ENCODE data around the gene GET3.

Gene GET3

DNA sequence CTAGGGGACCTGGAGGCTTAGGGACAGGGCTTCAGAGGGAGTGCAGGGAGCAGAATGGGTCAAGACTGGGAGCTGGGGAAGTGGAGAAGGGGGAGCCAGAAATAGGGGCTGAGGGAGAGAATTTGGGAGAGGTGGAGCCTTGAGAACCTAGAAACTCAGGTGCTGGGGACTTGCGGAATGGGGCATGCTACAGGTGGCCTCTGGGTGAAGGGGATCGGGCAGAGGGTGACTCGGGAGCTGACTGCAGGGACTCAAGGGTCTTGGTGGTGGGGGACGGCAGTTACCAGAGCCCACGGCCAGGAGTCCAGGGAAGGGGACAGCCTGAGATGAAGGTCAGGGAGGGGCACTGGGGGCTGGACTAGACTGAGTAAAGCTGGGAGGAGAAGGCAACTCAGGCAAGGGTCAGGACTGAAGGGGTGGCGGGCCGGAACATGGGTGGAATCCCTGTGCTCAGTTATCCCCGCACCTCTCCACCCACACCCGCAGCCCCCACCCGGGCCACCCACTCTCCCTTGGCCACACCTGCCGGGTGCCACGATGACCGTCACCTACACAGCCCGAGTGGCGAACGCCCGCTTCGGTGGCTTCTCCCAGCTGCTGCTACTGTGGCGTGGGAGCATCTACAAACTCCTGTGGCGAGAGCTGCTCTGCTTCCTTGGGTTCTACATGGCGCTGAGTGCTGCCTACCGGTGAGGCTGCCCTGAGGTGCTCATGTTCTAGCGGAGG lies 14.9 kb downstream of the GET3 start:
- DNase-seq (ENCODE audit: low read depth in 2 of 2): no peak

- DNase-seq (ENCODE audit: low read depth in 2 of 2): no peak
Observed at GRCh38 chr19:12754465-12755196, 17.3 kb downstream of the GET3 start.

DNA sequence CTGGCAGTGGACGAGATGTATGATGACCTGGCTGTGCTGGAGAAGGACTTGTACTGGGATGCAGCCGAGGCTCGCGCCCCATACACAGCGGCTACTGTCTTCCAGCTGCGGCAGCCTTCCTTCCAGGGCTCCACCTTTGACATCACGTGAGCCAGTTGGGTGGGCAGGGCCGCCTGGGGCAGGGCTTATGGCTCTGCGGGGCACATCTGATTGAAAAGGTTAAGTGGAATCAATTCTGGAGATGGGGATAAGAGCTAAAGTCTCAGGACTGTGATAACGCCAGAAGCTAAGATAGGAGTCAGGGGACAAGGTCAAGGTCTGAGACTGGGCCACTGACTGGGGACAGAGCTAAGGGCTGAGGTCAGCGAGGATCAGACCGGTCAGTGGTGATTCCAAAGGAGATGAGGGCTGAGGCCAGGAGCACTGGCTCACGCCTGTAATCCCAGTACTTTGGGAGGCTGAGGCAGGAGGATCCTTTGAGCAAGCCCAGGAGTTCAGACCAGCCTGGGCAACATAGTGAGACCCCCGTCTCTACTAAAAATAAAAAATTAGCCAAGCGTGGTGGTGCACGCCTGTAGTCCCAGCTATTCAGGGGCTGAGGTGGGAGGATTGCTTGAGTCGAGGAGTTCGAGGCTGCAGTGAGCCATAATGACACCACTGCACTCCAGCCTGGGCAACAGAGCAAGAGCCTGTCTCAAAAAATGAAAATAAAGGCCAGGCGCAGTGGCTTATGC lies 19.0 kb downstream of the GET3 start:
- DNase-seq (ENCODE audit: low read depth in 2 of 2): no peak

GRCh38 chr19:12757544-12758274 lies 20.4 kb downstream of the GET3 start:
- peak in 1 of 2 donors; percentile 49 for DNase-seq (ENCODE audit: low read depth in 2 of 2)

GRCh38 chr19:12759686-12760085 lies 22.4 kb downstream of the GET3 start:
- no peak for DNase-seq (ENCODE audit: low read depth in 2 of 2)

DNA sequence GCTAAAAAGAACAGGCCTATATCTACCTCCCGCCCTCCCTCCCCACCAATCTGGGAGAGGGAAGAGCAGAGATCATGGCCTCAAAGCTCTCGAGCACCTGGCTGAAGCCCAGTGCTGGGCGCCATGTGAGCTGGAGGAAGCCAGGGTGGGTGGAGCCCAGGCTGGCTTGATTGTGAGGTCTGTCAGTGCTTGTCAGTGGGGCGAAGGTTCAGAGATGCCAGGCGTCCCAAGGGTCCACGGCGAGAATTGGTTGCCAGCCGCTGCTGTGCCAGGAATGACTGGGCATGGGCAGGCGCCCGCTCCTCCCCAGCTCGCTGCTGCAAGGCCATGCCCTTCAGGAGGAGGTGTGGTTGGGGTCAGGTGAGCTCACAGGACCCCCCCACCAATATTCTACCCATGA lies 25.8 kb downstream of the GET3 start:
- DNase-seq (ENCODE audit: low read depth in 2 of 2): no peak

DNA sequence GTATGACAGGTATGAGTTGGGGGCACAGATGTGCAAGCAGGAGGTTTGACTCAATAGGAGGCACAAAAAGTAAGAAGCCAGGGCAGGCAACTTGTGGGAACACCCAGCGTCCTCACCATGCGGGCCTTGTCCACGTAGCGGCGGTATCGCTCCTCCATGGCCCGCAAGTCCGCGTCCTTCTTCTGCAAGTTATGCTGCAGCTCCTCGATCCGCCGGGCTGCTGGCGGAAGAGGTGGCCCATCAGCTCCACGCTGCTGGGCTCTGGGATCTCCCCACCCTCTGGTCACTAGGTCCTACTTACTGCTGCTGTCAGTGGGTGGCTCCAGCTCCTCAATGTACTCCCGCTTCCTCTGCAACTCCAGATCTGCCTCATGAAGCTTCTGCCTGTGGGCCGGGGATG lies 27.4 kb downstream of the GET3 start:
- DNase-seq (ENCODE audit: low read depth in 2 of 2): no peak

- peak in 1 of 2 donors; percentile 57 for DNase-seq (ENCODE audit: low read depth in 2 of 2)
Observed at GRCh38 chr19:12766051-12766521, 28.8 kb downstream of the GET3 start.

GRCh38 chr19:12767150-12767549 lies 29.9 kb downstream of the GET3 start:
- no peak for DNase-seq (ENCODE audit: low read depth in 2 of 2)

GRCh38 chr19:12767666-12768065 lies 30.4 kb downstream of the GET3 start:
- no peak for DNase-seq (ENCODE audit: low read depth in 2 of 2)

DNA sequence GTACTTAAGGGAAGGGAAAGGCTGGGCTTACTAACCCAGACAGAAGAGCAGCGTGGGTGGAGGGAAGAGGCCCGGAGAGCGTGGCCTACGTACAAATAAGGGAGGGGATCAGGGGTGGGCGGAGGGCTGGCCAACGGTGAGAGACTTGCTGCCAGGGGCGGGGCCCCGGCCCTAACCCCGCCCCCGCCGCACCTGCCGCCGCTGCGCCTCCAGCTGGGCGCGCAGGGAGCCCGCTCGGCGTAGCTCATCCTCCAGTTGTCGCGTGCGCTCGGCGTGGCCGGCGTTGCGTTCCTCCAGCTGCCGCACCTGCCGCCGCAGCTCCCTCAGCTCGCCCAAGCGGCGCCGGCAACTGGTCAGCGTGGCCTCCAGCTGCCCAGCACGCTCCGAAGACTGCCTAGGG lies 32.4 kb downstream of the GET3 start:
- DNase-seq (ENCODE audit: low read depth in 2 of 2): peak in 1 of 2 donors; percentile 46

DNA sequence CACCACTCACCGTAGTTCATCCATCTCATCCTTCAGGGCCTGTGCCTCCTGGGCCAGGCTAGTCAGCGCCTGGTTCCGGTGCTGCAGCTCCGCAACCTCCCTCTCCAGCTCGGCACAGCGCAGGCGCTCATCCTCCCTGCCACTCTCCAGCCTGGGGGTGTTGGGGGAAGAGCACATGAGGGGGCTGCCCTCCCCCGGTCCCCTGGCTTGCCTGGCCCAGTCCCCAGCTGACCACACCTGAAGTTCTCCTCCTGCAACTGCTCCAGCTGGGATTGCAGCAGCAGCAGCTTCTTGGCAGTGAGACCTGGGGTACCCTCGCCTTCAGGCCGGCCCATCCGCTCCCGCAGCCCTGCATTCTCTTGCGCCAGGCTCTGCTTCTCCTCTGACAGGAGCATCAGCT lies 33.6 kb downstream of the GET3 start:
- DNase-seq (ENCODE audit: low read depth in 2 of 2): no peak

GRCh38 chr19:12772323-12772722 lies 35.0 kb downstream of the GET3 start:
- DNase-seq (ENCODE audit: low read depth in 2 of 2): no peak

GRCh38 chr19:12773571-12773970 lies 36.3 kb downstream of the GET3 start:
- no peak for DNase-seq (ENCODE audit: low read depth in 2 of 2)

- DNase-seq (ENCODE audit: low read depth in 2 of 2): no peak
Observed at GRCh38 chr19:12774588-12775555, 37.6 kb downstream of the GET3 start, which contains the start of gene HOOK2. TSS of gene HOOK2 (minus strand) at chr19:12775552. CDS start at chr19:12775449, 103 bp downstream.

GRCh38 chr19:12777217-12778016 lies 40.1 kb downstream of the GET3 start:
- DNase-seq (ENCODE audit: low read depth in 2 of 2): peak; percentile 55 to 76

GRCh38 chr19:12778017-12778904 lies 41.0 kb downstream of the GET3 start:
- no peak for DNase-seq (ENCODE audit: low read depth in 2 of 2)

GRCh38 chr19:12778905-12779161 lies 41.5 kb downstream of the GET3 start:
- DNase-seq (ENCODE audit: low read depth in 2 of 2): no peak
